GM19397 (cell line): Measurements from ENCODE around the gene AMBRA1.

ENCODE experiments used
- ATAC-seq: cut with Tn5 transposase; IDR thresholded peaks from one replicate; pipeline ENCODE4 v1.9.1; 2021; ENCODE audit warnings: mild to moderate bottlenecking, moderate library complexity; ENCODE audit not compliant: unreplicated experiment

Gene AMBRA1

DNA sequence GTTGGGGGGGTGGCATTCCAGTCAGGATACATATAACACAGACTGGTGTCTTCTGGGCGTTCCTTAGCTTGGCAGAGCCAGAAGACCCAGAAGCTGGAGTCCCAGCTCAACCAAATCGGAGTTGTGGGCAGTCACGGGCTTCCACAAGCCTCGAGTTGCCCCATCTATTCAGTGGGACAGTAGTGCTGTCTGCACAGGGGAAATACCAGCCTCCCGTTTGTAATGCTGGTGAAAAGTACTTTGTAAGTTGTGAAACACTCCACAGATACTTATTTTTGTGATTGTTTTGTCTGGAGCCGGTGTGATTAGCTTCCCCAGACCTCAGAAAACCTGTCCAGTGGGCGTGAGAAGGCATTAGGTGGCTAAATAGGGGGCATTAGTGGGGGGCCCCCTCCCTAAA, 232.9 kb downstream of the AMBRA1 start:
- ATAC-seq = peak; percentile 7

DNA sequence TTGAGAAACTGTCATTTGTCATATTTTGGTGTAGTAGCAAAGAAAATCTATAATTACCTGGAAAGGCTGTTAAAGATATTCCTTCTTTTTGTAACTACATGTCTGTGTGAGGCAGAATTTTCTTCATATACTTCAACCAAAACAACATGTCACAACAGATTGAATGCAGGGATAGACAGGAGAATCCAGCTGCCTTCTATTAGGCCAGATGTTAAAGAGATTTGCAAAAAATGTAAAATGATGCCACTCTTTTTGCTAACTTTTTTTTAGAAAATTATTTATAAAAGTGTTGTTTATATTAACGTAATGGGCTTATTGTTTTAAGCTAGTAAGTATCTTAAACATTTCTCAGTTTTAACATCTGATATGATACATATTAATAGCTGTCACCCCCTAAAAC, 233.9 kb downstream of the AMBRA1 start:
- ATAC-seq = no peak

DNA sequence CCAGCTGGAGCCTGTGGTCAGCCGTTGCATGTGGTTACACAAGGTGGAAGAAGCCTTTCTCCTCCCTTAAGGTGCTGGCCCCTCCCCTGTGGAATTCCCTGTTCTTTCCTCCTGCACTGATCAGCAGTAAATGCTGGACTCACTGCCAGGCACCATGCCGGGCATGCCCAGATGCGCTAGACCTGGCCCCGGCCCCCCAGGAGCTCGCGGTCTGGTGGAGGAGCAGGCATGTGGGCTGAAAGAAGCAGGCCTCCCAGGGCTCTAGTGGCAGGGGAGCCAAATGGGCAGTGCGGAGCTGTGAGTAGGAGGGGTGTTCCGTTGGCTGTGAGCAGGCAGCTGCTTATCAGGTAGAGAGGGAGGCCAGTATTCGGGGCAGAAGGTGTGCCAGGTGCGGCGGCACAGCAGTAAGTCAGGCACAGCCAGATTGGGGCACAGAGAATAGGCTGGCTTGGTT, 236.3 kb downstream of the AMBRA1 start:
- no peak for ATAC-seq

DNA sequence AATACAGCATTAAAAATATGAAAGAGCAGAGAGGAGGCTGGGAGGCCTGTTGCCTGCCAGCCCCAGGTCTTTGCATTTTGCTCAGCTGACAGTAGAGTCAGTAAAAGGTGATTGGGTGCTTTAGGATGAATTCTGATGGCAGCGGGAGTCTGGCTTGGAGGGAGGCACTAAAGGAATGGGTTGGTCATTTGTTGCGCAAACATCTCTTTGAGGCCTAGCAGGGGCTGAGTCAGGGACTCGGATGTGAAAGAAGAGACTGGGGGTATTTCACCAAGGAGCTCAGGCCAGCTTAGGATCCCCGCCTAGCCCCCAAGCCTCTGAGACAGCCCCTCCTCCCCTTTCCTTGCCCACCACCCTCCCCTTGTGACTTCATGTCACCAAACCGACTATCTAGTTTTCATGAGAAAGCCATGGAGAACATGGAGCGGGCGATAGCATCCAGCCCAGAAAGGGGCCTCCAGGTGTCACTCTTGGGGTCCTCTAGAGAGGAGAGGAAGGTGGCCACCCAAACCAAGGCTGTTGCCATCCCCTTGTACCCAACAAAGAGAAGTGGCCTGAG, 236.8 kb downstream of the AMBRA1 start:
- no peak for ATAC-seq

DNA sequence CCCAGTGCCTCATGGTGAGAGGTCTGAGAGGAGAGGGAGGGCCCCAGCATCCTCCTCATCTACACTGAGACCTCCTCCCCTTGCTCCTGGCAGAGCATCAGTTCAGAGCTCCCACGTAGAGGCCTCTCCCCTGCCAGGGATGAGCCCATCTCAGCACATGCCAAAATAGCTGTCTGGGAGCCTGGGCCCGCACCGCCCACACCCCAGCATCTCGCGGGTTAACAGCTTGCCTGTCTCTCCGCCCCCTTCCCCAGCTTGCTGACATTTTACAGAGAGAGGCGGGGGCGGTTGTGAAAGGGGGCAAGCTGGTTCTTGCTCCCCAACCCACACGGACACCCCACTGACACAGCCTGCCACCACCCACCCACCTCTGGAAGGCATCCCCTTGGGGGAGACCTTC, 240.1 kb downstream of the AMBRA1 start:
- no peak for ATAC-seq

DNA sequence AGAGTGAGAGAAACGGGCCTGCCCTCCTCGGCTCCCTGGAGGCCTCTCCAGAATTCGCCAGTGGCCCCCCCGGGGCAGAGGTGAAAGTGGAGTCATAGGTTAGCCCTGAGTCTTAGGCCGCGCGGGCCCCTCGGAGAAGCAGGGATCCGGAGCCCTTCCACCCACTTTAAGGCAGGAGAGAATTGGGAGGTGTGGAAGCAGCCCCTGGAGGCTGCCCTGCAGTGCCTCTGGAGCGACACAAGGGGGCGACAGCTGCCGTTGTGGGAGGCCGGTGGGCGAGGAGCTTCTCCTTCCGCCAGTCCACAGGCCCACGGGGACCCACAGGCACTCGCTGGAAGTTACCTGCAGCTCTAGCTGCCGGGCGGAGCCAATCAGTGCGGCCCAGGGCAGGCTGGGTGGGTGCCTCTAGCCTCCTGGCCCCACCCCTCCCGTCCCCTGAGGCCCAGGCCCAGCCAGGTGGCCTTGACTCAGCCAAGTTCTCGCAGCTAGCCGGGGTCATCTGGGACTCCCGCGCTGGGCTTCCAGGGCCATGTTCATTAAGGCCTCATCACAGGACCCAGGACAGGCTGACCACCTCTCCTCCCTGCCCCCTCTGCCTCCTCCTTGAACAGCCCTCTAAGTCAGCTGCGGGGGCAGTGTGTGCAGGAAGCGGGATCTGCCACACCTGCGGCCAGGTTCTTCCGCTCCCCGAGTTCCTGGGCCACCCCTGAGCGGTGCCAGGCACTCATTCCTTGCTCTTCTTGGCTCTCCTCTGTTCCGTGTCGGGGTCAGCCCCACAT, 241.6 kb downstream of the AMBRA1 start:
- ATAC-seq = no peak

DNA sequence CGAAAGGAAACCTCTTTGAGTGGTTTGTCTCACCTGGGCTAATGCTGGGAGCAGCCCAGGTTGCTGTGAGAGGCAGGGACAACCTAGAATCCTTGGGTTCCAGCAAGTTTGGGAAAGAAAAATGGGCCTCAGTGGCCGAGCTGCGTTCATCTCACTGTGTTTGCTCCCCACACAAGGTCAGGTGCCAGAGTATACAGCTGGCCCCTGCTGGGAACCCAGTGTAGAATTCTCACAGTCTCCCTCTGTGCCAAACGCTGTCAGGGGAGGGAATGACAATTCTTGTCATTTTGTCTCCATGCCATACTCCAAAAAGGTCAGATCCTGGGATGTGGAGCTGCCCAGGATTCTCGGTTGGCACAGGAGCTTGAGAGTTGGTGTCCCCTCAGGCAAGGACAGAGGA, 242.2 kb downstream of the AMBRA1 start:
- ATAC-seq = no peak

DNA sequence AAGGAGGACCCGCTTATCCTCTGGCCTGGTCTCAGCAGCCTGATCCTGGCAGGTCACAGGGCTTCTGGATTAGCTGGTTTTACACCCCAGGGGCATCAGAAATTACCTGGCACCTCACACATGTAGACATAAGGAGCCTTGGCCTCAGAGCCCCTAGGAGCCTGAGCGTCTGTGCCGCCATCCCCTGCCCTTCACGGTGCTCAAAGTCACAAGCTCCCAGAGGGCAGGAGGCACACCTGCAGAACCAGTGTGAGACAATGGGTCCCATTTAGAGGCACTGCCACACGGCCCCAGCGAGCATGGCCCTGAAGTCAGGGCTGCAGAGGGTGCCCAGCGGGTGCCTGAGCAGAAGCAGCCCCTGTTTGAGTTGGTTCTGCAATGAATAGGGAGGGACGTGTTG, 242.7 kb downstream of the AMBRA1 start:
- no peak for ATAC-seq

DNA sequence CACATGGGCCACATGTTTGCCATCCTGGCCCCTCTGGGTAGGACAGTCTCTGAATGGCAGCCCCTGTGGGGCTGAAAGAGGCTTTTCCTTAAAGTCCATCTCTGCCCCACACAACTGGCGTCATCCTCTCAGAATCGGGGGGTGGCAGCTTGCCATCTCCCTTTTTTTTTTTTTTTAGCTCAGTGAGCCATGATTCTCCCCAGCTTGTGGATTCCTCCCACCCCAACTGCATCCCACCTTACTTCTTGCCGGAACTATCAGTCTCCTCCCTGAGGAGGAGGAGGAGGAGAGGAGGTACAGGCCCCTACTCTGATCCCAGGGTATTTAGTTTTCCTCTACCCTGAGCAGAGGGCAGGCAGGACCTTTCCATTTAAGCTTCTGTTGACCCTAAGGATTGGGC, 243.1 kb downstream of the AMBRA1 start:
- no peak for ATAC-seq

DNA sequence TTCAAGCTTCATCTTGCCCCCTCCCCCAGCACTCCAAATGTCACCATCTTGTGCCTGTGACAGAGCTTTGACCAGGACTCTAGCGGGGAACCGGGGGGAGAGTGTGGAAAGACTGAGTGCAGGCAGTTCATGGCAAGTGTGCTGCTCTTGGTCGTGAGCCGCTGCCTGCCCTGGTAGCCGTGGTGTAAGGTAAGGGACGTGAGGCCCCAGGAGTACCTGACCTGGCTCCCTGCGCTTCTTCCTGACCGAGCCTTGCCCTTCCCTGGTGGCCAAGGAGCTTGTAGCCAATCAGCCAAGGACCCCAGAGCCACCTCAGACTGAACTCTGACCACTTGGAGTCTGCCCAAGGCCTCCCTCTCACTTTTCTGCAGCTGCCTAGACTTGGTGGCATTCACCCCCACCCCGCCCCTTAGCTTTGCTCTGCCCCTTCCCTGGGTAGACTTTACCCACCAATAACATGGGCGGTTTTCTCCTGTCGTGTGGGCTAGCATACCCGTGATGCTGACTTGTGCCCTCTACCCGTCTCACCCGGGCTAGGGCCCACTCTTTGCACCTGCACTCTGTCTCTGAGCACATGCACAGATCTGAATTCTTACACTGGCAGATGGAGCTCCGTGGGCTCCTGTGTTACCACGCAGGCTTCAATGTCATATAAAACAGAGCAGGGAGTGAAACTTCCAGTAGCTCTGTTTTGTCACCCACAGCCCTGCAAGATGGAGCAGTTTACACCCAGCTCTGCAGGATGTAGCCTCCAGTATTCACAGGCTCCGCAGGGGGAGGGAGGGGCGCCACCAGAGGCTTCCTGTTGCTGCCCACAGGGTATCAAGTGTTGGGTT, 245.0 kb downstream of the AMBRA1 start:
- ATAC-seq = no peak

DNA sequence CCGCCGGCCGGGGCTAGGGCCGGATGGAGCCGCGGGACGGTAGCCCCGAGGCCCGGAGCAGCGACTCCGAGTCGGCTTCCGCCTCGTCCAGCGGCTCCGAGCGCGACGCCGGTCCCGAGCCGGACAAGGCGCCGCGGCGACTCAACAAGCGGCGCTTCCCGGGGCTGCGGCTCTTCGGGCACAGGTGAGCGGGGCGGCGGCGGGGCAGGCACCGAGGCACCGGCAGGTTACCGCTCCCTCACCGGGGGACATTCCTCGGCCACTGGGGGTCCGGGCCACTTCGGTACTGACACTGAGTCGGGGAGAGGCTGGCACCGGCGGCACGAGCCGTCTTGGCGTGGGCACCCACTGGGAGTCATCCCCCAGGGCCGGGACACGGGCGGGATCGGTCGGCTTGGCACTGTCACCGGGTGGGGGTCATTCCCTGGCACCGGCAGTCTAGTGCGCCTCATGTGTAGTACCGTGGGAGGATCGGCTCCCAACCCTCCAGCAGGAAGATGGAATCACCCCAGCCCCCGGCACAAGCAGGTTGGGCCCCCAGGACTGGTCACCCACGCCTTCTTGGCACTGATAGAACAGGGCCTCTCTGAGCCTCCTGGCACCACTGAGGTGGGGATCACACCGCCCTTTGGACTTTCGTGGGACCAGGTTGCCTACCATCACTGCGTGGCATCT, 246.0 kb downstream of the AMBRA1 start:
- ATAC-seq = peak; percentile 8

DNA sequence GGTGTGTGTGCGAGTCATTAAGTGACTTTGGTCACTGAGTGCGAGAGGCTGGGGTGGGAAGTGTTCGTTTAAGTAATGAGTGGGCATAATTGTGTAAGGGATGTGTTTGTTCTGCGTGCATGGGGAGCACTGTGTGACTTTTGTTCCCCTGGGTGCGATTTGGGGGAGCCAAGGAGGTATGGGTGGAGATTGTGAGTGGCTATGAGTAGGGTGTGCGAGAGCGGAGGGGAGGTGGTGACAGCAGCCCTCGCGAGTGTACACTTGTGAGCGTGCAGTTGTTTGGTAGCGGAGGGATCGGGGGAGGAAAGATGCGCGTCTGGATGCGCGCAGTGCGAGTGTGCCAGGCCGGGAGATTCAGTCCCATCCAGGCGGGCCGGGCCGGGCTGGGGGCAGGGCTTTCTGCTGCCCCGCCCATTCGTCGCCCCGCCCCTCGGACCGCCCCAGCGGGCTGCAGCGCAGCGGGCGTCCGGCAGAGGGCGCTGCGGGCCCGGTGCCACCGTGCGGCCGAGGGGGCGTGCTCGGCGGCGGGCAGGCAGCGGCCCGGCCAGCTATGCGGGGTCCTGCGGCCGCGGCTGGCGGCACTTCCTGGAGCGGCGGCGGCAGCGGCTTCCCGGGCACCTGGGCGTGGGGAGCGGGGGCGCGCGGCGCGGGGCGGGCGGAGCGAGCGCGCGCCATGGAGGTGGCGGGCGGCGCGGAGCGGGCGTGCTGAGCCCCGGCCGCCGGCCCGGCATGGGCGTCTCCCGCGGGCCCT, 246.8 kb downstream of the AMBRA1 start, which contains the start of gene DGKZ:
TSS of gene DGKZ (plus strand) at position 578 of the 751 bp plus-strand sequence. CDS start 197 bp downstream, outside the sequence.
- peak; percentile 78 for ATAC-seq
